ENCODE data around the gene YRDC.

Gene YRDC

GRCh38 chr1:37808369-37809319 lies 636 bp upstream of the YRDC start:
- TF ChIP-seq ZFX (IDR thresholded peaks at IDR 0.05), result no peak
- TF ChIP-seq, protein P1, sequence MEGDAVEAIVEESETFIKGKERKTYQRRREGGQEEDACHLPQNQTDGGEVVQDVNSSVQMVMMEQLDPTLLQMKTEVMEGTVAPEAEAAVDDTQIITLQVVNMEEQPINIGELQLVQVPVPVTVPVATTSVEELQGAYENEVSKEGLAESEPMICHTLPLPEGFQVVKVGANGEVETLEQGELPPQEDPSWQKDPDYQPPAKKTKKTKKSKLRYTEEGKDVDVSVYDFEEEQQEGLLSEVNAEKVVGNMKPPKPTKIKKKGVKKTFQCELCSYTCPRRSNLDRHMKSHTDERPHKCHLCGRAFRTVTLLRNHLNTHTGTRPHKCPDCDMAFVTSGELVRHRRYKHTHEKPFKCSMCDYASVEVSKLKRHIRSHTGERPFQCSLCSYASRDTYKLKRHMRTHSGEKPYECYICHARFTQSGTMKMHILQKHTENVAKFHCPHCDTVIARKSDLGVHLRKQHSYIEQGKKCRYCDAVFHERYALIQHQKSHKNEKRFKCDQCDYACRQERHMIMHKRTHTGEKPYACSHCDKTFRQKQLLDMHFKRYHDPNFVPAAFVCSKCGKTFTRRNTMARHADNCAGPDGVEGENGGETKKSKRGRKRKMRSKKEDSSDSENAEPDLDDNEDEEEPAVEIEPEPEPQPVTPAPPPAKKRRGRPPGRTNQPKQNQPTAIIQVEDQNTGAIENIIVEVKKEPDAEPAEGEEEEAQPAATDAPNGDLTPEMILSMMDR (conservative IDR thresholded peaks at IDR 0.05), result no peak
- H3K27ac ChIP-seq, result peak overlapping the region; percentile 91

DNA sequence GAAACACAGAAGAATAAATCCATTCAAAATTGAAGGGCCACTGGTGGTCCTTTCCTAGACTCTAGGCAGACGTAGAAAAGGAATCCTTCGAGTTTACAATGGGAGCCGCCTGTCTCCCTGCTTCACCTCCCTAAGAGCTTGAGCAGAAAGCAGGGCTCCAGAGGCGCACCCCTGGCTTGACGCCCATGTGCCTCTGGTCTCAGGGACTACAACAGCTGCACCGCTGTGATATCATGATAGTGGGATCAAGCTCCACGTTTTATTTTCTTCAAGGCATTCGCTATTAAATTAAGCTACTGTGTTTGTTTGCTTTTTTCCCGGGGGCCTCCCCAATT lies 821 bp downstream of the YRDC start:
- TF ChIP-seq, protein P1 (conservative IDR thresholded peaks at IDR 0.05), result no peak
- TF ChIP-seq ZFX (IDR thresholded peaks at IDR 0.05), result no peak
- peak overlapping the region; percentile 91 for H3K27ac ChIP-seq

DNA sequence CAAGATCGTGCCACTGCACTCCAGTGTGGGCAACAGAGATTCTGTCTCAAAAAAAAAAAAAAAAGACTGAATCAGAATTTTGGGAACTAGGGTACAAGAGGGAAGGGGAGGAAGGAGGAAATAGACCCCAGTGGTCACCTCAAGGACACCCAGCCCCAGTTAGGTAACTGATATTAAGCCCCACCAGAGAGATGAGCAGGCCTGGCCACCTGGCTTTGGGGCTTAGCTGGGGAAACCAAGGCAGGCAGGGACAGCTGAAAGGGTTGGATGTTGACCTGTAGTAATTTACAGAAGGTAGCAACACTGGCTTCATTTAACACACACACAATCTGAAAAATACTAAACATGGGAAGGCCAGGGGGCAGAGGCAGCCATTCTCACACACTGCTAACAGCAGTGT lies 5.6 kb downstream of the YRDC start:
- TF ChIP-seq, protein P1 (conservative IDR thresholded peaks at IDR 0.05), result no peak
- TF ChIP-seq ZFX (IDR thresholded peaks at IDR 0.05), result no peak
- H3K27ac ChIP-seq, result no peak overlapping the region

DNA sequence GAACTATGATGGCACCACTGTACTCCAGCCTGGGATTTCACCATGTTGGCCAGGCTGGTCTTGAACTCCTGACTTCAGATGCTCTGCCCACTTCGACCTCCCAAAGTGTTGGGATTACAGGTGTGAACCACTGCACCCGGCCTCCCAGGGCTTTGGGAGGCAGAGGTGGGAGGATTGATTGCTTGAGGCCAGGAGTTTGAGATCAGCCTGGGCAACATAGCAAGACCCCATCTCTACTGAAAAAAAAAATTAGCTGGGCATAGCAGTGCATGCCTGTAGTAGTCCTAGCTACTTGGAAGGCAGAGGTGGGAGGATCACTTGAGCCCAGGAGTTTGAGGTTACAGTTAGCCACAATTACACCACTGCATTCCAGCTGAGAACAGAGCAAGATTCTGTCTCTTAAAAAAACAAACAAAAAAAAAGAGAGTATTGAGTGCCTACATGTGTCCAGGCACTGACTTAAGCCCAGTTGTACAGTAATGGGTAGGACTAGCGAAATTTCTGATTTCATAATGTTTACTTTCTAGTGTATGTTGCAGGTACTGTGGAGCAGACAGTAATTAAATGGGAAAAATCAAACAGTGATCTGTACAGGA lies 10.2 kb downstream of the YRDC start:
- H3K27ac ChIP-seq, result no peak overlapping the region
- TF ChIP-seq ZFX (IDR thresholded peaks at IDR 0.05), result no peak
- TF ChIP-seq, protein P1 (conservative IDR thresholded peaks at IDR 0.05), result no peak

DNA sequence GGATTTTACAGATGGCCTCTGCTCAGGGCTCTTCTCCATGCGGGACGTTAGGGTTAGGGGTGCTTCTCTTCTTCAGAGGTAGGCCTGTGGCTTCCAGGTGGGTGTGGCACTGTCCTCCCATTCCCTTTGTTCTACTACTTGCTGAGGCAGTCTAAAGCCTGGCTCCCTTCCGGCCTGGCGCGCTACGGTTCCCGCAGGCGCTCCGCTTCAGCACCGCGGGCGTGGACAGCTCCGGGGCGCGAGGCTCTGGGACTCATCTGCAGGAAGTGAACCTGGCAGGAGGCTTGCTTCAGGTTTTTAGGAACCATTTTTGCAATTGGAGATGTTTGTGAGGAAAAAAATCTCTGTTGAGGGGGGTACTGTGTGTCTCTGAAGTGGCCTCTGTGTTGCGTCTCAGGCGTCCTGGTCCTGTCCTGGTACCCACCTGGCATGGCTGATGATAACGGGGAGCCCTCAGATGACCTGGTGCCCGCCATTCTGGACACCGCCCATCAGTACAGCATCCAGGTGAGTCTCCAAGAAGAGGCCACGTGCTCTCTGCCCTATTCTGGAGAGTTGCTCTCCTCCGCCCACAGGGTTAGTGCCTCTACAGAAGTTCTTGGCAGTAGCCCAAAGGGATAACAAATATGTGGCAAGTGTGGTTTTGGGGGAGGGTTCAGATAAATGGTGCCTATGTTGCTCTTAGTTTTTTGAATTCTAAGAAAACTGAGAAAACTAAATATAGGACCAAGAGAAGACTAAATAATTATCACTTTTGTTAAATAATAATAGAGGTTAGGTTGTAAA lies 12.5 kb downstream of the YRDC start:
- H3K27ac ChIP-seq, result no peak overlapping the region
- TF ChIP-seq ZFX (IDR thresholded peaks at IDR 0.05), result no peak
- TF ChIP-seq, protein P1 (conservative IDR thresholded peaks at IDR 0.05), result no peak

DNA sequence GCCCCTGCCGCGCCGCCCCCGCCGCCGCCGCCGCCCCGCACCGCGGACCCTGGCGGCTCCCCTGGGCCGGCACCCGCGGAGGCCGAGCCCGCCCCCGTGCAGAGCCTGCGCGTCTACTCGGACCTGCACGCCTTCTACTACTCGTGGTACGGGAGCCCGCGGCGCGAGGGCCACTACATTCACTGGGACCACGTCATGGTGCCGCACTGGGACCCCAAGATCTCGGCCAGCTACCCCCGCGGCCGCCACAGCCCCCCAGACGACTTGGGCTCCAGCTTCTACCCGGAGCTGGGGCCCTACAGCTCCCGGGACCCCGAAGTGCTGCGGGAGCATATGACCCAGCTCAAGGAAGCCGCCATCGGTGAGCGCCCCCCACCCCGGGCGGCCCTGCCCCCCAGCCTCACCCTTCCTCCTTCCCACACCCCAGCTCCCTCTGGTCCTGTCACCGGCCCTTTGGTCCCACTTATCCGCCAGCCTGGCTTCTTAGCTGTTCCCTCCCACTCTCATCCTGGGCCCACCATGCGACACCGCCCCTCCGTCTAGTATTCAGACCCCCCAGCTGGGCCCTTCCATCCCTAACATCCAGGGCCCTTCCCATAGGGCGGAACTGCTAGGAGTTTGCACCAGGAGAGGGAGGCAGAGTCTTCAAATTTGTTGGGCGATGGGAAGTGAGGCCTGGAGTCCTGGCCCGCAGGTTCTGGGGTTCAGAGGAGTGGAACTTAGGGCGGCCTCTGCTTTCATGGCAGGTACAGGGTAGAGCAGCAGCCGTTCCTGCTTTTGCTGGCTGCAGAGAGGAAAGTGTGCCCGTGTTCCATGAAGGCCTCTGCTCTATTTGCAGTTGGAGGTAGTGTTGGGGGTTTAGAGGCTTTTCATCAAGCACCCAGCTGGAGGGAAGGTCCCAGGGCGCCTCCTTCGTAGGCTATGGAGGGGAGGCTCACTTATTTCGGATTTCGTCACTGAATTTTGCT lies 13.4 kb downstream of the YRDC start:
- no peak for TF ChIP-seq ZFX (IDR thresholded peaks at IDR 0.05)
- TF ChIP-seq, protein P1 (conservative IDR thresholded peaks at IDR 0.05), result no peak
- H3K27ac ChIP-seq, result peak overlapping the region; percentile 68
